ENCODE data around the gene CASZ1. TPM values are rescaled to one million over a fixed set of nuclear protein-coding genes. Genes with fewer than 3 reads are reported as not detected.

CASZ1 gene
- total RNA-seq, 1 donor from 2014 or later: 23.6 TPM

DNA sequence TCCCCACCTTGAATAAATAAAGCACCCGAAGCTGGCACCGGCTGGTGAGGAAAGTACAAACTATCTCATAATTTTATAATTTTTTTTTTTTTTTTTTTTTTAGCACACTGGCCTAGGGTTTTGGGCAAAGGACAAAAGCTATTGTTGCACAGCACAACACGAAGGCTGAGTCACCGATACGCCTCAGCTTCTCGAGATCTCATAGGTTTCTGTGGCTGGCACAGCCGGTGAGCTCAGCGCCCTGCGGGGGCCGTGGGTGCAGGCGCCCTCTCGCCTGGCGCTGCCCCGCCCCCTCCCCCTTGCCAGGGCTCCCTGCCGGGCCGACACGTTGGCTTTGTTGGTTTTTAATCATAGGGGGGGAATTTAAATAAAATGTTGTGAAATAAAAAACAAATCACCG lies 17.2 kb downstream of the CASZ1 start:
- Mint-ChIP-seq H3K4me1 (ENCODE audit: low read depth) (no peaks in the 10 kb centered on the region), H3K36me3 (ENCODE audit: insufficient read depth) (no peaks in the 10 kb centered on the region), H3K27me3 (peaks cover 5% of the 10 kb centered on the region), H3K27ac (no peak overlapping the region), H3K9me3 (ENCODE audit: low read depth) (no peaks in the 10 kb centered on the region), H3K4me3 (ENCODE audit: low read depth) (no peak overlapping the region)
- TF ChIP-seq, protein P1, sequence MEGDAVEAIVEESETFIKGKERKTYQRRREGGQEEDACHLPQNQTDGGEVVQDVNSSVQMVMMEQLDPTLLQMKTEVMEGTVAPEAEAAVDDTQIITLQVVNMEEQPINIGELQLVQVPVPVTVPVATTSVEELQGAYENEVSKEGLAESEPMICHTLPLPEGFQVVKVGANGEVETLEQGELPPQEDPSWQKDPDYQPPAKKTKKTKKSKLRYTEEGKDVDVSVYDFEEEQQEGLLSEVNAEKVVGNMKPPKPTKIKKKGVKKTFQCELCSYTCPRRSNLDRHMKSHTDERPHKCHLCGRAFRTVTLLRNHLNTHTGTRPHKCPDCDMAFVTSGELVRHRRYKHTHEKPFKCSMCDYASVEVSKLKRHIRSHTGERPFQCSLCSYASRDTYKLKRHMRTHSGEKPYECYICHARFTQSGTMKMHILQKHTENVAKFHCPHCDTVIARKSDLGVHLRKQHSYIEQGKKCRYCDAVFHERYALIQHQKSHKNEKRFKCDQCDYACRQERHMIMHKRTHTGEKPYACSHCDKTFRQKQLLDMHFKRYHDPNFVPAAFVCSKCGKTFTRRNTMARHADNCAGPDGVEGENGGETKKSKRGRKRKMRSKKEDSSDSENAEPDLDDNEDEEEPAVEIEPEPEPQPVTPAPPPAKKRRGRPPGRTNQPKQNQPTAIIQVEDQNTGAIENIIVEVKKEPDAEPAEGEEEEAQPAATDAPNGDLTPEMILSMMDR (IDR thresholded peaks at IDR 0.05; ENCODE audit: unreplicated experiment): no peak
- DNase-seq (ENCODE audit: low spot score, unreplicated experiment): no peak

- no peaks in the 10 kb centered on the region for H3K4me1 Mint-ChIP-seq (ENCODE audit: low read depth)
- H3K9me3 Mint-ChIP-seq (ENCODE audit: low read depth): no peaks in the 10 kb centered on the region
- no peak overlapping the region for H3K27ac Mint-ChIP-seq
- TF ChIP-seq, protein P1 (IDR thresholded peaks at IDR 0.05; ENCODE audit: unreplicated experiment): no peak
- H3K36me3 Mint-ChIP-seq (ENCODE audit: insufficient read depth): no peaks in the 10 kb centered on the region
- H3K4me3 Mint-ChIP-seq (ENCODE audit: low read depth): no peak overlapping the region
- H3K27me3 Mint-ChIP-seq: peaks cover 6% of the 10 kb centered on the region
- DNase-seq (ENCODE audit: low spot score, unreplicated experiment): no peak
Measured at GRCh38 chr1:10778640-10779039, 17.8 kb downstream of the CASZ1 start.

DNA sequence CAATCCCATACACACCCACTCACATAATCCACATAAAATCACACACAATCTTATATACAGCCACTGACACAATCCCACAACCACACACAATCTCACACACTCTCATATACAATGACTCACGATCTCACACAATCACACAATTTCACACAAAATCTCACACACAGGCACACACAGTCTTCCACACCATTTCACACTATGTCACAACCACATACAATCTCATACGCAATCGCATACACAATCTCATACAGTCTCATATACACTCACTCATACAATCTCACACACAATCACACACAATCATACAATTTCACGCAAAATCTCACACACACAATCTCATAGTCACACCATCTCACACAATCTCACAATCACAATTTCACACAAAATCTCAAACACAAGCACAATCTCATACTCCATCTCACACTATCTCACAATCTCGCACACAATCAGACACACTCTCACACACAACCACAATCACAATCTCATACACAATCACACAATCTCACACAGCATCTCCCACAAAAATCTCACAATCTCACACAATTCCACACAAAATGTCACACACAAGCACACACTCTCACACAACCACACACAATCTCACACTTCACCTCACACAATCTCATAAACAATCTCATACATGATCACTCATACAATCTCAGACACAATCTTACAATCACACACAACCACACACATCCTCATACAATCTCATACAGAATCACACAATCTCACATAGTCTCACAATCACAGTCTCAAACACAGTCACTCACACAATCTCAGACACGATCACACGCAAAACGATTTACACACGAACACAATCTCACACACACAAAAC lies 18.5 kb downstream of the CASZ1 start:
- H3K36me3 Mint-ChIP-seq (ENCODE audit: insufficient read depth): no peaks in the 10 kb centered on the region
- no peak for DNase-seq (ENCODE audit: low spot score, unreplicated experiment)
- TF ChIP-seq, protein P1 (IDR thresholded peaks at IDR 0.05; ENCODE audit: unreplicated experiment): no peak
- H3K27ac Mint-ChIP-seq: no peak overlapping the region
- H3K9me3 Mint-ChIP-seq (ENCODE audit: low read depth): no peaks in the 10 kb centered on the region
- H3K27me3 Mint-ChIP-seq: peaks cover 6% of the 10 kb centered on the region
- H3K4me1 Mint-ChIP-seq (ENCODE audit: low read depth): no peaks in the 10 kb centered on the region
- no peak overlapping the region for H3K4me3 Mint-ChIP-seq (ENCODE audit: low read depth)

DNA sequence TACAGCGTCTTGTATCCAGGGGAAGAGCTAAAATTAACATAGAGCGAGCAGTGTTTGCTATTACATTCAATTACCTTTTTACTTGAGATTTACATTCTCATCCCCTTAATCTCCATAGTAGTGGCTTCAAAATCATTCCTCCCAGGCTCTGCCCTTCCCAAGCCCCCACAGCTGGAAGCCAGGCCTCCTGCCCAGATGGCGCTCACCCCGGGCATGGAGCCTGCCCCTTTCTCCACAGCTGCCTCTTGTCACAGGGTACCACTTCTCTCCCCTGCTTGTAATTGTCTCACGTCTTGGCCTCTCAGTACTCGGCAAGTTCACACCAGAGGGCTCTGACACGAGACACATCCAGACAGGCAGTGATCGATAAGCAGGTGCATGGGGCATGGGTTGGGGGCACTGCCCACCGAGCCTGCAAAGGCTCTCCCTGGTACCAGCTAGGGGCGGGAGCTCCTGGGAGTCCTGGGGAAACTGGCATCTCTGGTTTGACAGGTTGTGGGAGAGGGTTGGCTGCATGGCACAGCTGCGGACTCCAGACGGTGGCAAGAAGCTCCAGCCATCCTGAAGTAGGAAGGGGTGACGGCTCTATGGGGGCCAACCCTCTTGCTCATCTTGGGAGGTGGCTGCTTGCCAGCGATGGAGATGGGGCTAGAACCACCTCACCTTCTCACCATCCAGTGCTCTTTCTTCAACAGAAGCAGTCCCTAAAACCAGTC lies 20.1 kb downstream of the CASZ1 start:
- H3K27ac Mint-ChIP-seq: no peak overlapping the region
- H3K36me3 Mint-ChIP-seq (ENCODE audit: insufficient read depth): no peaks in the 10 kb centered on the region
- TF ChIP-seq, protein P1 (IDR thresholded peaks at IDR 0.05; ENCODE audit: unreplicated experiment): no peak
- H3K4me3 Mint-ChIP-seq (ENCODE audit: low read depth): no peak overlapping the region
- peaks cover 3% of the 10 kb centered on the region for H3K4me1 Mint-ChIP-seq (ENCODE audit: low read depth)
- H3K27me3 Mint-ChIP-seq: peaks cover 10% of the 10 kb centered on the region
- DNase-seq (ENCODE audit: low spot score, unreplicated experiment): no peak
- H3K9me3 Mint-ChIP-seq (ENCODE audit: low read depth): no peaks in the 10 kb centered on the region

DNA sequence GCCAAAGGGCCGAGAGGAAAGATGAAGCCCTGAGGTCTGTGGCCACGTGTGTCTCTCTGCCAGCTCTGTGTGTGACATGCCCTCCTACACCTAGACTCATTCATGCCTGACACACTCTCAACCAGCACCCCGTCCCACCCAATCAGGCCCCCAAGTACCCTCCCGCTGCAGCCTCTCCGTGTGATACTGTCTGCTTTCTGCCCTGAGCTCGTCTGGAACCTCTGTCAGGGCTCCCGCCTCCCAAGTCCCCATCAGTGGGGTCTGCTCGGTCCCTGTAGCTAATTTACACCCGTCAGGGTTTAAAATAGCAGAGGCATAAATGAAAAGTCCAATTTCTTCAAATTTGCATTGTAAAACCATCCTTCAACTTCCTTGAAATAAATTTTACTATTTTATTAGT lies 20.7 kb downstream of the CASZ1 start:
- Mint-ChIP-seq H3K36me3 (ENCODE audit: insufficient read depth) (no peaks in the 10 kb centered on the region), H3K27ac (no peak overlapping the region), H3K27me3 (peaks cover 10% of the 10 kb centered on the region), H3K4me3 (ENCODE audit: low read depth) (no peak overlapping the region), H3K9me3 (ENCODE audit: low read depth) (no peaks in the 10 kb centered on the region), H3K4me1 (ENCODE audit: low read depth) (peaks cover 3% of the 10 kb centered on the region)
- TF ChIP-seq, protein P1 (IDR thresholded peaks at IDR 0.05; ENCODE audit: unreplicated experiment): no peak
- no peak for DNase-seq (ENCODE audit: low spot score, unreplicated experiment)
